G401 (cell line): ENCODE results near the gene GALNS. TPM values are rescaled to one million over a fixed set of nuclear protein-coding genes. Genes with fewer than 3 reads are reported as not detected.

Source experiments
- DNase-seq: peaks from one replicate; pipeline ENCODE4 v3.0.0-alpha.2; 2015; ENCODE audit warnings: low spot score
- in situ Hi-C: cut with HindIII; loops from 2 replicates; pipeline ENCODE4 v1.10.0; 2016; ENCODE audit warnings: low sequenced_read_pairs, mixed read lengths
- total RNA-seq: library from RNA; depleted of rRNA; stranded (reverse); fragments of >200 nt; shearing (Covaris generic); gene quantifications from 2 replicates; pipeline ENCODE4 v1.2.3, GENCODE V29; 2014

Gene GALNS
- total RNA-seq, 1 experiment from 2014 or later, result 12.3 TPM

- DNase-seq, result no peak
- in situ Hi-C loops, result no loop called here
Observed at GRCh38 chr16:88863426-88863825, 6.7 kb upstream of the GALNS start.

- in situ Hi-C loops, result no loop called here
- DNase-seq, result no peak
Observed at GRCh38 chr16:88862968-88863367, 6.2 kb upstream of the GALNS start.

- no peak for DNase-seq
- in situ Hi-C loops, result no loop called here
Observed at GRCh38 chr16:88861359-88861758, 4.6 kb upstream of the GALNS start.

GRCh38 chr16:88859381-88860091, 2.8 kb upstream of the GALNS start:
- no peak for DNase-seq
- in situ Hi-C loops, result no loop called here

- in situ Hi-C loops, result no loop called here
- DNase-seq, result peak; percentile 58
Observed at GRCh38 chr16:88857728-88858339, 1.1 kb upstream of the GALNS start.

- in situ Hi-C loops, result no loop called here
- DNase-seq, result no peak
Observed at GRCh38 chr16:88856122-88856827, 472 bp downstream of the GALNS start.

GRCh38 chr16:88855736-88856121, 1.0 kb downstream of the GALNS start:
- in situ Hi-C loops, result no loop called here

GRCh38 chr16:88855176-88855575, 1.6 kb downstream of the GALNS start:
- no peak for DNase-seq
- in situ Hi-C loops, result no loop called here

More at GRCh38 chr16:88855736-88856121, 1.0 kb downstream of the GALNS start:
- DNase-seq, result no peak

- no peak for DNase-seq
- in situ Hi-C loops, result no loop called here
Observed at GRCh38 chr16:88854306-88855111, 2.2 kb downstream of the GALNS start.

- DNase-seq, result no peak
- in situ Hi-C loops, result no loop called here
Observed at GRCh38 chr16:88853325-88853941, 3.3 kb downstream of the GALNS start.

GRCh38 chr16:88851616-88852015, 5.1 kb downstream of the GALNS start:
- in situ Hi-C loops, result no loop called here
- no peak for DNase-seq

- in situ Hi-C loops, result no loop called here
- no peak for DNase-seq
Observed at GRCh38 chr16:88850531-88851199, 6.1 kb downstream of the GALNS start.

- DNase-seq, result no peak
- in situ Hi-C loops, result no loop called here
Observed at GRCh38 chr16:88848557-88848956, 8.2 kb downstream of the GALNS start.

GRCh38 chr16:88847654-88848053, 9.1 kb downstream of the GALNS start:
- DNase-seq, result no peak
- in situ Hi-C loops, result no loop called here

GRCh38 chr16:88846088-88846487, 10.7 kb downstream of the GALNS start:
- in situ Hi-C loops, result no loop called here
- DNase-seq, result no peak

GRCh38 chr16:88844419-88845036, 12.2 kb downstream of the GALNS start:
- in situ Hi-C loops, result no loop called here
- DNase-seq, result peak; percentile 53

GRCh38 chr16:88843256-88843655, 13.5 kb downstream of the GALNS start:
- in situ Hi-C loops, result no loop called here
- no peak for DNase-seq

GRCh38 chr16:88842806-88843205, 13.9 kb downstream of the GALNS start:
- in situ Hi-C loops, result no loop called here
- no peak for DNase-seq
